HG03457 (cell line): ENCODE results near the gene SLC18A3.

Source experiments
- ATAC-seq: cut with Tn5 transposase; IDR thresholded peaks from one replicate; pipeline ENCODE4 v1.9.1; 2021; ENCODE audit warnings: moderate number of reproducible peaks; ENCODE audit not compliant: unreplicated experiment

SLC18A3 gene

GRCh38 chr10:49625411-49625810 lies 15.3 kb downstream of the SLC18A3 start:
- no peak for ATAC-seq

DNA sequence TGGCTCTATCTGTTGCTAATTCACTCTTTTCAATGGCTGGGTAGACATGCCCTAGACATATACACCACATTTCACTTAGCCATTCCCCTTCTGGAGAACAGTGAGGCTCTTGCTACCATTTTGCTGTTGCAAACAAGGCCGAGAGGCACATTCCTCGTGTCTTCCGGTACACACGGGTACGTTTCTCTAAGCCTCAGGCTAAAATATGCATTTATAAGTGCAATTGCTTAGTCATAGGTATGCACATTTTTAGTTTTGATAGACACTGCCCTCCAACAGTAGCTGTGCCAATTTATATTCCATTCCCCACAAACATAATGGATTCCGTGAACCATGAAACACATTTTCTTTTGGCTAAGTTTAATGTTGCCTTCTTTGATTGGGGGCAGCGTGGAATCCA lies 16.9 kb downstream of the SLC18A3 start:
- ATAC-seq: no peak

DNA sequence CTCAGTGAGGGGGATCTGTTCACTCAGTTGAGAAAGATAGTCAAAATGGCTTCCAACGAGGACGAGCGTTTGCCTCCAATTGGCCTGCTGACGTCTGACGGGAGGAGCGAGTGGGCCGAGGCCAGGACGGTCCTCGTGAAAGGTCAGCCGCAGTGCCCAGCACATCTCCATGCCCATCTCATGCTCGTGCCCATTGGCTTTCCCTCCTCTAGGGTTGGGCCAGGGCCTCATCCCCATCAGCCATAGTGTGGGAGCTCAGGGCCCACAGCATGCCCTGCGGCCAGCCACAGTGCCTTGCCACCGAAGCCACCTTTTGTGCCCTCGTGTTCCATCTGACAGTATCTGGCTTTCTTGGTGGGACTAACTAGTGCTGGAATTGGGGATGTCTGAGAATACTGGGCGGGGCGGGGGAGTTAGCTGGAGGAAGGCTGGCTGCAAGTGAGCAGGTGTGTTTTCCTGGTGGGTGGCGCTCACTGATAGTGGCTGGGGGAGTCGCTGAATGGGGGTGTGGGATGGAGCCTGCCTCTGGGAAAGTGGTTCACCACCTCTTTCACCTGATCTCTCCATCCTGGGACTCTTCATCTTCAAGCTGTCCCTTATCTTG lies 17.6 kb downstream of the SLC18A3 start:
- ATAC-seq: no peak

GRCh38 chr10:49628599-49628998 lies 18.5 kb downstream of the SLC18A3 start:
- no peak for ATAC-seq

- no peak for ATAC-seq
These were observed 19.3 kb downstream of the SLC18A3 start for GRCh38 chr10:49629431-49629881.

GRCh38 chr10:49631975-49632374 lies 21.9 kb downstream of the SLC18A3 start:
- no peak for ATAC-seq

GRCh38 chr10:49632406-49633317 lies 22.6 kb downstream of the SLC18A3 start:
- no peak for ATAC-seq

GRCh38 chr10:49633327-49634068 lies 23.4 kb downstream of the SLC18A3 start:
- ATAC-seq: no peak

DNA sequence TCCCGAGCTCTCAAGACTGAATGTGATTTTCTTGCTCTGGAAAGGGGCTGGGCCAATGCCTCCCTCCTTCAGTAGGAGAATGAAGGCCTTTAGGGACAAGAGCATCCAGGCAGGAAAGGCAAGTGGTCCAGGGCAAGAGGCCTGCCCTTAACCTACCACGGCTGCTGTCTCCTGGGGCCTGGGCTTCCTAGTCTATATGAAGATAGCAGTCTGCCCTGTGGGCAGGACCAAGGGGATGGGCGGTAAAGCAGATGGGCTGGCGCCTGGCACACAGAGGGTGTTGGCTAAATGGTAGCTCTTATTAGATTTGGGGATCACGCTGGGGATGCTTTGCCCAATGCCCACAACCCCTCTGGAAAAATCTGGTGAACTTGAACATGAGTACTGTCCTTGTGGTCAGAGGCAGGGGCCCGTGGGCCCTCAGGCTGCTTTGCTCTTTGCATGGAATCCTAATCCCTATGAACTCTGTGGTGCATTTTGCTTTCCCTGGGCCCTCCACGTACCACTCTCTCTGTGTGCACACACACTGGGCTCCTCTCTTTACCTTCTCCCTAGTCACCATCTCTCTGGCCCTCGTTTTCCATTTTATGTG lies 24.1 kb downstream of the SLC18A3 start:
- no peak for ATAC-seq

DNA sequence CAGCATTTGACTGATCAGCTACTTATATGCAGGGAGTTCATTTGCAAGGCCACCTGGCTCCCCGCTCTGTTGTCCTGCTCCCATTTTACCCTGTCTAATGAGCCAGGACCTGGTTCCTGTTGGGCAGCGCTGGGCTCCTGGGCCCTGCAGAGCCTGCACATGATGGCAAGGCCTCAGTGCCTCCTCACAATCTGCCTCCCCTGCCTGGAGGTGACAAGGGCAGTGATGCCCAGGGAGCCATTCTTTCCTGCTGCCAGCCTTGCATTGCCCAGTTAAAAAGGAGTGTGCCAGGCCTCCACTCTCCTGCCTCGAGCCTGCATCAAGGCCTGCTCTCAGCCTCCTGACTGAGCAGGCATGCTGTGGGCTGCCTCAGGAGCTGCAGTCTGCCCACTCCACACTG lies 32.2 kb downstream of the SLC18A3 start:
- no peak for ATAC-seq

GRCh38 chr10:49643241-49644034 lies 33.3 kb downstream of the SLC18A3 start:
- ATAC-seq: no peak

- no peak for ATAC-seq
These were observed 34.0 kb downstream of the SLC18A3 start for GRCh38 chr10:49644035-49644646.

DNA sequence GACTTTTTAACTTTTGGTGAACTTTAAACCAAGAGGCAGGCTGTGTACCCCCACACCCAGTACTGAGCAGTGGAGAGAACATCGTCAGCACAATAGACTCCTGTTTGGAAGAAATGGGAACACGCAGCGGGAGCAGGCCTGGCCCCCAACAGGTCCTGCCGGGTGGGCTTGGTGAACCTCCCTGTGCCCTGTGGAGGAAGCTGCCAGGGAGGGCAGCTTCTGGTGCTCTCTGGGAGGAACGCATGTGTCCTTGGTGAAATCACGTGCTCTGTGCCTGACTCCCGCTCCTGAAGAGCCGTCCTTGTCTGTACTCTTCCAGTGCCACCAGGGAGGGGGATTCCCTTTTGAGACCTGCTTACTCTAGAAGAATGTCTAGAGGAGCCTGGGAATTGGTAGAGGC lies 35.3 kb downstream of the SLC18A3 start:
- ATAC-seq: no peak

GRCh38 chr10:49645871-49646870 lies 36.1 kb downstream of the SLC18A3 start:
- ATAC-seq: no peak

GRCh38 chr10:49647554-49647953 lies 37.4 kb downstream of the SLC18A3 start:
- no peak for ATAC-seq

DNA sequence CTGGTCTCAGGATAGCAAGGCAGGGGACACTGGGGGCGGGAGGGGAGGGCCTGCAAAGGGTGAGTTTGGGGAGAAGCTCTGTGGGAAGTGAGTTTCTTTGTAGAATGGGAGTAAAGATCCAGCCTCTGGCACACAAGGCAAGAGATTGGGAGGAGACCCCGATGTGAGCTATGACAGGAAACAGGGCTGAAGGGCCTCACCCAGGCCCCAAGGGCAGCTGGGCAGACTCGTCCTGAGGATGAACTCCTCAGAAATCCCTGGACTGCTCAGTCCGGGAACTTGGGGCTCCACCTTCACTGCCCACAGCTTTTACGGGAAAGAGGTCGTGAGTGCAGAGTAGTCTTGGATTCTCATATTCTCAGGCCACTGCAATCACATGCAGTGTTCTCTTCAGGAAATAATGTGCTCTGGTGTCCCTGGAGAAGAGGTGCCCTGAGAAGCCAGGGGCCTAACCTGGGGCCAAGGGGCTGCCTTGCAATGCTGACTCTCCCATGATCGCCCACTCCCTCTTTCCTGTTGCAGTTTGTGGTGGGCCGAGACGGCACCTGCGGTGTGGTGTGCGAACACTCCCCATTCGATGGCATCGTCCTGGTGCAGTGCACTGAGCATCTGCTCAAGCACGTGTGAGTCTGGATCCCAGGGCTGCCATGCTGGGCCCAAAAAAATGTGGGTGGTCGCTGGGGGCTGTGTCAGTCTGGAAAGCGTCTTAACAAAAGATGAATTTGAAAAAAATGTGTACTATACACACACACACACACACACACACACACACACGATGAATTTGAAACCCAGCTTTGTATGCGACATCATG lies 38.1 kb downstream of the SLC18A3 start:
- ATAC-seq: no peak

GRCh38 chr10:49649294-49649693 lies 39.2 kb downstream of the SLC18A3 start:
- no peak for ATAC-seq
